Ectodermal cell (in vitro differentiated cells): ENCODE measurements around the gene C7orf33.
"Not testable (repeated sequence)": the region's sequence is repeated elsewhere in the genome, so short reads cannot be mapped to it uniquely, and the experiment has no call there.

Source experiments
- H3K27ac ChIP-seq: 2 replicates; pipeline ENCODE4 v1.7.0; 2013; ENCODE audit warnings: mild to moderate bottlenecking, low read depth, low read length; ENCODE audit not compliant: insufficient read depth, poor library complexity, severe bottlenecking
- H3K27me3 ChIP-seq: 2 replicates; pipeline ENCODE4 v1.7.0; 2013; ENCODE audit warnings: mild to moderate bottlenecking, low read length; ENCODE audit not compliant: insufficient read depth, control insufficient read depth, poor library complexity, severe bottlenecking
- H3K36me3 ChIP-seq: one replicate; pipeline ENCODE4 v1.7.0; 2013; ENCODE audit warnings: low read length; ENCODE audit not compliant: control insufficient read depth, insufficient read depth
- H3K4me1 ChIP-seq: one replicate; pipeline ENCODE4 v1.7.0; 2013; ENCODE audit warnings: low read length; ENCODE audit not compliant: control insufficient read depth, insufficient read depth
- H3K4me3 ChIP-seq: 2 replicates; pipeline ENCODE4 v1.7.0; 2013; ENCODE audit warnings: low read depth, low read length, control low read depth; ENCODE audit not compliant: insufficient read depth
- H3K9me3 ChIP-seq: 2 replicates; pipeline ENCODE4 v1.7.0; 2013; ENCODE audit warnings: mild to moderate bottlenecking, low read length, moderate library complexity; ENCODE audit not compliant: control insufficient read depth
- WGBS, 2 experiments: methylation state at CpG; one replicate each; pipeline ENCODE4 v1.1.7; 2013; ENCODE audit warnings: missing lambda C conversion rate in 2 of 2; 5-methylcytosine and 5-hydroxymethylcytosine counted together

The C7orf33 gene

DNA sequence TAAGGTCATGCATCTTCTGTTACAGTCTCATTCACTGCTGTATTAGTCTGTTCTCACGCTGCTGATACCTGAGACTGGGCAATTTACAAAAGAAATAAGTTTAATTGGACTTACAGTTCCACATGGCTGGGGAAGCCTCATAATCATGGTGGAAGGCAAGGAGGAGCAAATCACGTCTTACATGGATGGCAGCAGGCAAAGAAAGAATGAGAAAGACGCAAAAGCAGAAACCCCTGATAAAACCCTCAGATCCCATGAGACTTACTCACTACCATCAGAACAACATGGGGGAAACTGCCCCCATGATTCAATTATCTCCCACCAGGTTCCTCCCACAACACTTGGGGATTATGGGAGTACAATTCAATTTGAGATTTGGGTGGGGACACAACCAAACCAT, 5.8 kb downstream of the C7orf33 start:
- H3K27ac ChIP-seq, H3K9me3 ChIP-seq, H3K4me3 ChIP-seq, H3K36me3 ChIP-seq, H3K27me3 ChIP-seq, H3K4me1 ChIP-seq: not testable (repeated sequence)
- 92% methylated on average over 3 of the region's 3 CpGs for WGBS, 2 experiments

DNA sequence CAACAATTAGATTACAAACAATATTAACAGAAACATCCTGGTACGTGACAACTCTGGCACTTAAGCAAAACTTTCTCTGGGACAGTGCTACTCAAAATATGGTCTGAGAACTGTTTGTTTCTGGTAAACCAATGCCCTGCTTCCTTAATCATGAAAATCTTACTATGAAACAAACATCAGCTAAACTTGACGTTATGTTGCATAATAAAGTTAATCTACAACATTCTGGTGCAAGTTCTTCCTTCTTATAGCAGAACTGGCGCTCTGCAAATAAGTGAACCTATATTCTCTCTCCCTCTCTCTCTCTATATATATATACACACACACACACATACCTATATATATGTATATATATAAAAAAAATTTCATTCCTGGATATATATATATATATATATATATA, 7.8 kb downstream of the C7orf33 start:
- Histone ChIP-seq H3K4me3 (no peak overlapping the region), H3K4me1 (no peaks in the 10 kb centered on the region), H3K9me3 (no peaks in the 10 kb centered on the region), H3K27me3 (no peaks in the 10 kb centered on the region), H3K27ac (no peak overlapping the region), H3K36me3 (no peaks in the 10 kb centered on the region)
- 89 to 99% methylated on average over 3 of the region's 3 CpGs for WGBS, 2 experiments

DNA sequence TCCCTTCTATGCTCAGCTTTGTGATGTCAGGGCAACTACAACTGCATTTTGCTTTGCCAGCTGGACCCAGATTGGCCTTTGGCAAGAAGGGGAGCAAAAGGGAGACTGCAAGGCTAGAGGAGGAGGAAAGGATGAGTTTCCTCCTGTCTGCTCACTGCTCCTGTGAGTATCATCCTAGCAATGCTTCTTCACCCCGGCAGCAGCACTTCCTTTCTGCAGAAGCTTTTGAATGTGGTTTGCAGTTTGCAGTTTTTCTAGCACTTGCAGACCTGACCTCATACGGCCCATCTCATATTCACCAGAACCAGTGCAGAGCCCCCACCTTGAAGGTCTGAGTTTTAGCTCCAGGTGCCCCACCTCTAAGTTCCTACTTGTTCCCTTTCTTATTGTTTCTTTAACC, 14.8 kb downstream of the C7orf33 start:
- WGBS, 2 experiments: 89 to 95% methylated on average over 2 of the region's 2 CpGs
- Histone ChIP-seq H3K9me3 (no peaks in the 10 kb centered on the region), H3K4me3 (no peak overlapping the region), H3K27me3 (no peaks in the 10 kb centered on the region), H3K36me3 (no peaks in the 10 kb centered on the region), H3K4me1 (peaks cover 5% of the 10 kb centered on the region), H3K27ac (no peak overlapping the region)

DNA sequence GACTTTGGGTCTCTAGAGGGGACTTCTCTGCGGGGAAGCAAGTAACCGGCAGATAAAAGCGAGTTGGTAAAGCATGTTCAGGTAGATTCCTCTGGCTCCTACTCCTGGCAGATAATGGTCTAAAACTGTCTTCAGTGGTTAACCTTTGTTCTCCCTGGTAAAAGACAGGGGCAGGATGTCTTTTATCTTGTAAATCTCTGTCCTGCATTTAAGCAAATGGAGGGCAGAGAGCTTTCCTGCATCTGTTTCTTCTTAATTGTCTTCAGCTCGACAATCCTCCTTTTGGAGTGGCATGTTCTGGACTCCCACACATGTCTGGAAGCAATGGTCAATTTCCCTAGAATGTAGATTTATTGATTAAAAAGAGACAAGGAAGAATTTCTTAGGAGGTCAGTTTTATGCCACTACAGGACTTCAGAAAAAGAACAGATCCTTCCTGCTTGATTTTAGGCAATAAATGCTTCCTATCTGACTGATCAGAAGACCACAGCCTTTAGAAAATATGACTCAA, 16.6 kb downstream of the C7orf33 start:
- Histone ChIP-seq H3K4me3 (no peak overlapping the region), H3K27ac (peak overlapping the region; percentile 55), H3K9me3 (no peaks in the 10 kb centered on the region), H3K36me3 (no peaks in the 10 kb centered on the region), H3K4me1 (peaks cover 5% of the 10 kb centered on the region), H3K27me3 (no peaks in the 10 kb centered on the region)
- WGBS, 2 experiments: 1 to 6% methylated on average over 4 of the region's 4 CpGs

DNA sequence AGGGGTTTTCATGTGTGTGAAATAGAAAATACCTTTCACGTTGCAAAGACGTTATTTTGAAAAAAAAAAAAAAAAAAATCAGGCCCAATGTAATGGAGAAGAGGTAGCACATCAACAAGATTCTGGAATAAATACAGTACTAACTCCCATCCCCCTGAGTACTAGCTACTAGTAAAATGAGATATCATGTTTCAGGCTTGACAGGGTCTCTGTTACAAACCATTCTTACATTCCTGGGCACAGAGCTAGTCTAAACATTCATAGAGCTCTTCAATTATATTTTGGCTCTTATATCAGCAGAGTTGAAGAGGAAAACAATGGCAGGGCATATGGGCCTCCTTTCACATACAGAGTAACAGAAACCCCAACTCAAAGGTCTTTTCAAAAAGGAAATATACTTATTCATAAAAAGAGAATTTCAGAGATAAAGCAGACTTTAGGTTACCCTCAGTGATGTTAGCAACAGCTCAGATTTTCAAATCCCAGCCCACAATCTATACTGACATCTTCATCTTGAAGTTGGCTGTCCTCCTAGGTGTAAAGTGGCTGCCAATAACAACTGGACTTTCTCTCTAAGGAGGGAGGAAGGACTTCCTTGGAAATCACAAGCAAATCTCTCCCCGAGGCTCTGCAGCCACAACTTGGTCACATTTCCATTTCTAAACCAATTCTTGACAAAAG, 18.6 kb downstream of the C7orf33 start:
- WGBS, 2 experiments: 82 to 84% methylated on average over 3 of the region's 3 CpGs
- H3K4me1 ChIP-seq: peaks cover 5% of the 10 kb centered on the region
- H3K4me3 ChIP-seq: no peak overlapping the region
- no peaks in the 10 kb centered on the region for H3K27me3 ChIP-seq
- H3K9me3 ChIP-seq: no peaks in the 10 kb centered on the region
- no peak overlapping the region for H3K27ac ChIP-seq
- H3K36me3 ChIP-seq: no peaks in the 10 kb centered on the region

DNA sequence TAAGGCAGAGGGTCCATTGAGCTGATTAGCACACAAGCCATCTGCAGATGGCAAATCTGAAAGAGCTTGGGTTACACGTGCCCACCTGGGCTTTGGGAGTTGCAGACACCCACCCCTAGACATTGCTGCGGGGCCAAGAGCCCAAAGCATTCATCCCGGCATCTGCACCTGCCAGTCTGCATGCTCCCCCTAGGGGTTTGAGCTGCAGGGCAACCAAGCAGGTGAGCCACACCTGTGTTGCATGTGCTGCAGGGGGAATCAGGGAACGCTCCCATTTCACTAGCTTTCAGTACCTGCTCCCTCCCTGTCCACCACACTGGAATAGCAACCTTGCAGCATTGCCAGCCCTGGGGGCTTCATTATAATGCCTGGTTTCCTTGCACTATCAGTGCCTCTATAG, 21.1 kb downstream of the C7orf33 start:
- no peak overlapping the region for H3K27ac ChIP-seq
- no peaks in the 10 kb centered on the region for H3K27me3 ChIP-seq
- no peaks in the 10 kb centered on the region for H3K36me3 ChIP-seq
- H3K4me3 ChIP-seq: no peak overlapping the region
- peaks cover 5% of the 10 kb centered on the region for H3K4me1 ChIP-seq
- WGBS, 2 experiments: 71 to 76% methylated on average over 4 of the region's 4 CpGs
- no peaks in the 10 kb centered on the region for H3K9me3 ChIP-seq

DNA sequence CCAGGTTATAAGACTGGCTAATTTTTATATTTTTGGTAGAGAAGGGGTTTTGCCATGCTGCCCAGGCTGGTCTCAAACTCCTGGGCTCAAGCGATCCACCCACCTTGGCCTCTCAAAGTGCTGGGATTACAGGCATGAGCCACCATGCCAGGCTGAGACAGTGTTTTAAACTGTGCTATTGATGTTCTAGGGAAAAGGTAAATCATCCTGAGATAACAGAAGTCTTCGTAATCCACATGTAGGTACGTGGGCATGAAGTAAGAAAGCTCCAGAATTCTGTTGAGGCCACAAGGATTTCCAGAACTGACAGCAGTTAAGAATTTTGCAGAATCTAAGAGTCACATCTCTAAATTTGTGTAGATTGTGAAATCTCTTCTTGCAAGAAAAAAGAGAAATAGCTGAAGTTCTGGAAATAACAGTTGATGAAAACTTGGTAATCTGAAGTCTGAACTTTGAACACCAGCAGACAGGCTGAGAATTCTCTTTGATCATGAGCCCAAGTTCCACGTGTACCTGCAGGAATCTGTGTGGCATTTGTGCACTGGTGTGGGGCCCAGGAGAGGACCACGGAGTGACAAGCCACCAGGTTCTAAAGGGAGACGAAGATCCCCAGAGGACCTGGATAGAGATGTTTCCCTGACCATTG, 24.6 kb downstream of the C7orf33 start:
- no peaks in the 10 kb centered on the region for H3K27me3 ChIP-seq
- WGBS, 2 experiments: 91 to 93% methylated on average over 6 of the region's 6 CpGs

DNA sequence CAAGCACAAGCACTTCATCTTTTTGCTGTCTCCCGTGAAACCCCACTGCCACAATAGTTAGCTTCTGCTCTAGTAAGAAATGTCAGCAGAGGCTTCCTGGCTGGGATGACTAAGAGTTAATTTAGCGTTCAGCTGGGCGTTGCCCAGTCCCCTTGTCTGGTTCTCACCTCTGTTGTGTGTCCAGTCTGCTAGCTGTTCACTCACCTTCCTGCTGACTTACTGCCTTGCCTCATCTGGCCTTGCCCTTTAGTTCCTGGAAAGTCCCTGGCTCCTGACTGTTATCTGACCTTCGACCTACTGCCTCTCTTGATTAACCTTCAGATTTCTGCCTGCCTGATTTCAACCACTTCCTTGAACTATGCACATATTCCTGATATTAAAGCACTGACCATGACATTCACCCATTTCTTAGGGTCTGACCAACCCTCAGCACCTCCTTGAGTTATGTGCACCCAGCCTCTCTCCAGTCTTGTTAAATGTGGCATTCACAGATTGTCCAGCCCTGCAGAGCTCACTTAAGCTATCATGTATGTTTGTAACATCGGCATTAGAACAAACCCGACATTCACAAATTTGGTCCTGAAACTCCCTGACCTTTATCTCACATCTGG, 30.3 kb downstream of the C7orf33 start:
- 88% methylated on average over 6 of the region's 6 CpGs for WGBS, 2 experiments
- Histone ChIP-seq H3K4me3 (no peak overlapping the region), H3K4me1 (no peaks in the 10 kb centered on the region), H3K9me3 (no peaks in the 10 kb centered on the region), H3K27ac (no peak overlapping the region), H3K27me3 (no peaks in the 10 kb centered on the region), H3K36me3 (no peaks in the 10 kb centered on the region)

More for the DNA sequence above, 24.6 kb downstream of the C7orf33 start:
- H3K4me3 ChIP-seq: no peak overlapping the region
- no peaks in the 10 kb centered on the region for H3K9me3 ChIP-seq
- no peak overlapping the region for H3K27ac ChIP-seq
- H3K4me1 ChIP-seq: no peaks in the 10 kb centered on the region
- H3K36me3 ChIP-seq: no peaks in the 10 kb centered on the region

DNA sequence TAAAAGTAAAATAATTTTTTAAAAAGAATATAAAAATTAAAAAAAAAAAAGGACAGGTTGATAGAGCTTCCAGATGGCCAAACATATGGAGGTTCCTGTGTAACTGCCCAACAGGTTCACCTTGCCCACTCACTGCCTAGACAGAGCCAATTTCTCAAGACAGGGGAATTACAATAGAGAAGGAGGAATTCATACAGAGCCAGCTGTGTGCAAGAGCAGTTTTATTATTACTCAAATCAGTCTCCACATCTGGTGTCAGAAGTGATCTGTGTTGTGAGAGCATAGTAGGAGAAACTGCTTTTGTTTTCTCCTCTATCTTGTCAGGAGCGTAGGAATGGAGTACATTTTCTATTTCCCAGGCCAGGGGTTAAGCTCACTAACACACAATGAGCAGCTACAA, 31.0 kb downstream of the C7orf33 start:
- Histone ChIP-seq H3K27ac (no peak overlapping the region), H3K27me3 (no peaks in the 10 kb centered on the region), H3K36me3 (no peaks in the 10 kb centered on the region), H3K4me3 (no peak overlapping the region), H3K9me3 (no peaks in the 10 kb centered on the region), H3K4me1 (no peaks in the 10 kb centered on the region)
- 80% methylated on average over 1 of the region's 1 CpG; no CpG with 5 or more reads in 1 of the 2 experiments for WGBS, 2 experiments

DNA sequence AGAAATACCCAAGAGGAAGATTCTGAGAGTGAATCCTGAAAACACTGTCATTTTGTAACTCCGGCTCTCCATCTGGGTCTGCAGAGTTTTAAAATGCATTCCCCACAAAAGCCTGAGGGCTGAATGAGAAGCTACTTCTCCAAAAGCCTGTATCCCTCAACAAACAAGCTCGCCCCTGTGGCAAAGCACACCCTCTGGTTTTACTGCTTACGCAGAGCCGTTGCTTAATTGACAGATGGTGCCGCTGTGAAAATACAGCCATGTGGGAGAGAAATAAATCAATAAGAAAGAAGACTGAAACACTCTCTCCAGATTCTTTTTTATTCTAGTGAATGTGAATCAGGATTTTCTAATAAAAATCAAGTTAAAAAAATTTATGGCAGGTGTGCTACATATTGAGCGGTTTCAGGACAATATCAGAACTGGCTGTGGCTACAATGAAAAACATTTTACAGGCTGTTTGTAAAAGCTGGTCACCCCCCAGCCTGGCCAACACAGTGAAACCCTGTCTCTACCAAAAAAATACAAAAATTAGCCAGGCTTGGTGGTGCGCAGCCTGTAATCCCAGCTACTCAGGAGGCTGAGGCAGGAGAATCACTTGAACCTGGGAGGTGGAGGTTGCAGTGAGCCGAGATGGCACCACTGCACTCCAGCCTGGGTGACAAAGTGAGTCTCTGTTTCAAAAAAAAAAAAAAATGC, 32.5 kb downstream of the C7orf33 start:
- WGBS, 2 experiments: 70 to 74% methylated on average over 7 to 8 of the region's 8 CpGs
- no peak overlapping the region for H3K4me3 ChIP-seq
- no peaks in the 10 kb centered on the region for H3K9me3 ChIP-seq
- no peaks in the 10 kb centered on the region for H3K4me1 ChIP-seq
- H3K27ac ChIP-seq: no peak overlapping the region
- H3K27me3 ChIP-seq: no peaks in the 10 kb centered on the region
- no peaks in the 10 kb centered on the region for H3K36me3 ChIP-seq
